GM19397 (cell line): Measurements from ENCODE around the gene CD164.
A peak's percentile ranks its signal among the peaks of the same experiment; 100 is the strongest.
"Not testable (repeated sequence)": the region's sequence is repeated elsewhere in the genome, so short reads cannot be mapped to it uniquely, and the experiment has no call there.

ENCODE experiments used
- ATAC-seq: cut with Tn5 transposase; IDR thresholded peaks from one replicate; pipeline ENCODE4 v1.9.1; 2021; ENCODE audit warnings: mild to moderate bottlenecking, moderate library complexity; ENCODE audit not compliant: unreplicated experiment

Gene CD164

DNA sequence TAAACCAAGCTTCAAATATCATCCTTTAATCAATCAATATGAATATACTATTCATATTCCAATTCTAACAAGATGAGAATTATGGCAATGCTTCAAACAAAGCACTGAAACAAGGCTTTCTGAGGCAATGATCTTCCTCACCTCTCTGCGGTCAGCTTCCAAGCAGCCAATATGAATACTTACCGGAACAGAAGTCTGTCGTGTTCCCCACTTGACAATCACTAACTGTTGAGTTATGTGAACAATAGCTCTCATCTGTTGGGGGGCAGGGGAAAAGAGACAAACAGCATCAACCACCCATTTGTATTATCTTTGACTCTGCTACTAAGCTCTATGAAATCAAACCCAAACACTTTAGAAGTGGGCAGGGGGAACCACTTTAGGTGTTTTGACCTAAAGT, 4.5 kb downstream of the CD164 start:
- no peak for ATAC-seq

DNA sequence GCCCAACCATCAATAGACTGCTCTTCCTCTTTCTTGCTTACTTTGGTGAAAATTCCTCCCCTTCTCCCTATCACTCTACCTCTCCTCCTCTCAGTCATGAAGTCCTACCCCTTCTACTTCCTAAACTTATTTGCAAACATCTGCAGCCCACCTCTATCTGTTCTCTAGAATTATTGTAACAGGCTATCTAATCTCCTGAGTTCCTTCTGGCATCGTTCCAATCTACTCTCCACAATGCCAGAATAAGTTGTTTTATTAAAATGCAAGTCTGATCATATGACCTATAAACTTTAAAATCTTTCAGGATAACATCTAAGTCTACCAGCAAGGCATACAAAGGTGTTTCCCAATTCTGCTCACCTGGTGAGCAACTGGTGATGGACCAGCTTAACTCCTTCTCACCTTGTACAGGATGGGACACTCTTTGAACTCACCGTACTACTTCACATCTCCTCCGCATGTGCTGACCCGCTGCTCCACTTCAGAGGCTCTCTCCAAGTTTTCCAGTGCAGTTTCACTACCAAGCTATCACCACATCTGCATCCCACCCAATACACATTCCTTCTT, 7.9 kb downstream of the CD164 start:
- no peak for ATAC-seq

GRCh38 chr6:109373762-109374161, 8.5 kb downstream of the CD164 start:
- ATAC-seq: peak; percentile 93

- ATAC-seq: peak; percentile 15
These were observed 8.9 kb downstream of the CD164 start for GRCh38 chr6:109373331-109373730.

GRCh38 chr6:109372130-109372529, 10.1 kb downstream of the CD164 start:
- ATAC-seq: no peak

DNA sequence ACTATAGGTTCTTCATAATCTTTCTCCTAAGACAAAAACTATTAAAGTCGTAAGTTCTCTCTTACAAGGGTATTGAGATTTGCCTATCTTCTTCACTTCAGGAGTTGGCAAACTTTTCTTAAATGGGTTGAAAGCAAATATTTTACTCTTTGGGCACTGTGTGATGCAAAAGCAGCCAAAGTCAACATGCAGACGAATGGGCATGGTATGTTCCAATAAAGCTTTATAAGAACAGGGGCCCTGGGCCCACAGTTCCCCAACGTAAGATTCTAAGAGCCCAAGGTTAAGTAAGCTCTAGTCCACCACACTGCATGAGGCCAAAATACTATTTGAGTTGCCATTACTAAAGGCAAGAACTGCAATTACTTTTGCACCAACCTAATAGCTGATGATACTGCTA, 11.5 kb downstream of the CD164 start:
- no peak for ATAC-seq

DNA sequence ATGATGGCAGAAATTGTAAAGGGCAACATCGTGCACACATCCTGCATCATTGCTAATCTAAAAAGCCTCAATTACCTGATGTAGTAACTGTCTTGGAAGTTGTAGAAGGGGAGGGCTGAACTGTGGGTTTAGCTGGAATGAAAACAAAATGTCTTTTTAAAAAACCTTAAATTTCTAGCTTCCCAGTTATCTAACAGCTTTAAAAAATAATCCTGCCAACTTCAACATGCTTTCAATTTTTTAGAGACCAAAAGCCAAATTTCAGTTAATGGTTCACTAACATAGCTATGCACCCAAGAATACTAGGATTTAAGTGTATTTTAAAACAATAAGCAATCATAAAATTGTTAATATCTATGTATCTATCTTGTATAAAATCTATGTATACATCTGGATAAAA, 11.9 kb downstream of the CD164 start:
- ATAC-seq: no peak

- ATAC-seq: no peak
These were observed 12.5 kb downstream of the CD164 start for GRCh38 chr6:109369728-109370127.

- ATAC-seq: not testable (repeated sequence)
These were observed 17.7 kb downstream of the CD164 start for GRCh38 chr6:109364382-109365078.

- ATAC-seq: no peak
These were observed 18.5 kb downstream of the CD164 start for GRCh38 chr6:109363753-109364152.

GRCh38 chr6:109362102-109362884, 20.0 kb downstream of the CD164 start:
- no peak for ATAC-seq

- ATAC-seq: no peak
These were observed 21.5 kb downstream of the CD164 start for GRCh38 chr6:109360791-109361190.

- no peak for ATAC-seq
These were observed 22.0 kb downstream of the CD164 start for GRCh38 chr6:109360281-109360680.

DNA sequence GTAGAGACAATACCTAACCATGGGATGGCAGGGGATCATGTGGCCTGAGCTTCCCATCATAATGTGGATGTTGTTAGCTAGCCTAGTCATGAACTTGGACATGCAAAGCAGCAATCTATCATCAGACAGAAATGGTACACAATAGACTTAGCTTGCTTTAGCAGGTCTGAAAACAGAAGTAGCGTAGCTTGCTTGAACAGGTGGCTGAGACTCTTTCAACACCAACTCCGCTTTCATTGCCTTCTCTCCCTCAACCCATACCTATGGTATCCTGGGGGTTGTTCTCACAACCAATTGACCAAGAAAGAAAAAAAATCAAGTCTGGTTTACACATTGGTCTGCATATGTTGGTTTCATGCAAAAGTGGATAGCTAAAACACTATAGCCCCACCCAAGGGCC, 23.0 kb downstream of the CD164 start:
- ATAC-seq: no peak

GRCh38 chr6:109358204-109358603, 24.1 kb downstream of the CD164 start:
- ATAC-seq: no peak

- no peak for ATAC-seq
These were observed 26.0 kb downstream of the CD164 start for GRCh38 chr6:109356237-109356636.

GRCh38 chr6:109351231-109352130, 30.8 kb downstream of the CD164 start:
- ATAC-seq: no peak

DNA sequence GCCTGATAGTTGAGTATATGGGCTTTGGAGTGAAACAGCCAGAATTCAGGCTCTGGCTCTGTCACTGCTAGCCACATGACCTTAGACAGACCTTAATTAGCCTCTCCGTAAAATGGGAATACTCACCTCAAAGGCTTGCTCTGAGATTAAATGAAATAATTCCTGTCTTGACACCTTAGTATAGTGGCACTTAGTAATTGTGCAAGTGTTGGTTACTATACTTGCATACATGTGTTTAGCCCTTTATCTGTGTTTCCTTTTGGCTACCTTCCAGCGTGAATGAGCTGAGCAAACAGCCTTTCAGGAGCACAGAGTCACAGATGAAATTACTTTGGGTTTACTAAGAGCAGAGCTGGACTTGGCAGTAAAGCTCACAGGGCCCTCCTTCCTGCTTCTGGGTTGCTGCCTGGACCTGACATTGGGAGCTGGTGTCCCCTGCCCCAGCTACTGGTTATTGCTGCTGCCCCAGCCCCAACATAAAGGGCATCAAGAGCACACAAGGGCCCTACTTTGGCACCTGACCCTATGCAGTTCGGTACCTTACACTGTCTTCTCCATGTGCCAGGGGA, 32.8 kb downstream of the CD164 start:
- ATAC-seq: no peak

DNA sequence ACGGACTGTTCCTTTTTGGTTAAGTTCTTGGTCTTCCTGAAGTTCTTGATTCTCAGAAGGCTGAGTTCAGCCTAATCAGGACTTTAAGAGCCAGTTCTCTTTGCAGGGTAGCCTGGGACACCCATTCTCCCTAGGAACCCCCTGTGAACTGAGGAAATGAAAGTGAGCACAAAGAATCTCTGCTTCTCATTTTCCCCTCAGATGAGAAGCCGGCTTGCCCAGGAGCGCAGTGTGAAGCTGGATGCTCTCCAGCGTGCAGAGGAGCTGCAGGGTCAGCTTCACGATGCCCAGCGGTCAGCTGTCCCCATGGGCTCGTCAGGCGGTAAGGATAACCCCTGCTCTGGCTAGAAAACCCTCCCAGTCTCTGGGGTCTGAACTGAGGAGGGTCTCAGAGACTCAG, 34.0 kb downstream of the CD164 start:
- ATAC-seq: no peak

DNA sequence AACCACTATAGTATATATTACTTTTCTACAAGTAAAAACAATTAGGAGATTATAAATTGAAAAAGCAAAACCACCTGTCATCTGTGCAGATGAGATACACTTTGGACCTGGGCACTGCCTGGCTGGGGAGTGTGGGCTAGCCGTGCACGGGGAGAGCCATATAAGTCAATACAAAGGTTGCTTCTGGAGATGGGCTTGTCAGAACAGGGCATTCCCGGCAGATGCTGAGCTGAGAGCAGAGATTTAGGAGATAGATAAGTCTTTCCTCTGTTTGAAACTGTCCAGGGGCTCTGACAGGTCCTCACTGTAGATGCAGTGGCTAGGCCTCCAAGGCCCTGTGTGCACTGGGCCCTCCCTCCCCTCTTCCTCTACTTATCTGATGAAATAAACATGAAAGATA, 34.5 kb downstream of the CD164 start:
- ATAC-seq: no peak

- no peak for ATAC-seq
These were observed 36.3 kb downstream of the CD164 start for GRCh38 chr6:109345986-109346385.
